ENCODE results near the gene CC2D2A. TPM values are rescaled to one million over a fixed set of nuclear protein-coding genes. Genes with fewer than 3 reads are reported as not detected.

CC2D2A gene
- total RNA-seq, 6 donors from 2014 or later = 16.3 to 47.4 (median 25.1) TPM

DNA sequence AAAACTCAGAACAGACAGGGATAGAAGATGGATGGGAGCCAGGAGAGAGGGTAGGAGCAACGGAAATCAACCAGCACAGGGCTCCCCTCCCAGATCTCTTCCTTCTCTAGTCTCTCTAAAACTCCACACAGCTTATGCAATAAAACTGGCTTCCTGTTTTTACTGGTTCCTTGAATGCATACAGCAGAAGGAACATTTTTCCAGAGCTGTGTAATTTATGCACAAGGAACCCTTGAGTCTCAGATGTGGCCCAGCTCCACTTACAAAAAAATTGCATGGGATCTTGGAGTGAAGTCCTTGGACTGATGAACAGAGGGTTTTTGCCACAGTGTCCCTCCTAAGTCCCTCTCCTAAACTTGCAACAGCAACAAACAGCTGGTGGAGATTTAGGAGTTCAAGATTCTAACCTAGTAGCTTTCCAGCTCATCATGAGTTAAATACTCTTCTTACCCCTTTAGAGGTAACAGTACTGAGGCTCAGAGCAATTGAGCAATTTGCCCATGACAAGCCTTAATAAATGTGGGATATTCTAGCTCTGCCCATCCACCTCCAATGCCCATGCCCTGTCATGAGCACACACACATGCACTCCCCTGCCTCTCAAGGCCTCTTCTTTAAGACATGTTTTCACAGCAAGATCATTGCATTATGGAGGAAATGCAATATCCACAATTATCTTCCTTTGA, 18.4 kb upstream of the CC2D2A start:
- TF ChIP-seq, protein P1, sequence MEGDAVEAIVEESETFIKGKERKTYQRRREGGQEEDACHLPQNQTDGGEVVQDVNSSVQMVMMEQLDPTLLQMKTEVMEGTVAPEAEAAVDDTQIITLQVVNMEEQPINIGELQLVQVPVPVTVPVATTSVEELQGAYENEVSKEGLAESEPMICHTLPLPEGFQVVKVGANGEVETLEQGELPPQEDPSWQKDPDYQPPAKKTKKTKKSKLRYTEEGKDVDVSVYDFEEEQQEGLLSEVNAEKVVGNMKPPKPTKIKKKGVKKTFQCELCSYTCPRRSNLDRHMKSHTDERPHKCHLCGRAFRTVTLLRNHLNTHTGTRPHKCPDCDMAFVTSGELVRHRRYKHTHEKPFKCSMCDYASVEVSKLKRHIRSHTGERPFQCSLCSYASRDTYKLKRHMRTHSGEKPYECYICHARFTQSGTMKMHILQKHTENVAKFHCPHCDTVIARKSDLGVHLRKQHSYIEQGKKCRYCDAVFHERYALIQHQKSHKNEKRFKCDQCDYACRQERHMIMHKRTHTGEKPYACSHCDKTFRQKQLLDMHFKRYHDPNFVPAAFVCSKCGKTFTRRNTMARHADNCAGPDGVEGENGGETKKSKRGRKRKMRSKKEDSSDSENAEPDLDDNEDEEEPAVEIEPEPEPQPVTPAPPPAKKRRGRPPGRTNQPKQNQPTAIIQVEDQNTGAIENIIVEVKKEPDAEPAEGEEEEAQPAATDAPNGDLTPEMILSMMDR (IDR thresholded peaks at IDR 0.05) = no peak
- DNase-seq (no peak), ATAC-seq (ENCODE audit: low FRiP score in 2 of 2) (peak in 1 of 2 donors; percentile 65)
- Histone ChIP-seq H3K36me3 (no peaks in the 10 kb centered on the region), H3K4me1 (peaks cover 9 to 27% (median 14%) of the 10 kb centered on the region in 4 donors), H3K4me3 (no peak overlapping the region), H3K27ac (peak overlapping the region in 2 of 4 donors; percentile 13 to 45), H3K9me3 (no peaks in the 10 kb centered on the region), H3K27me3 (no peaks in the 10 kb centered on the region)
- WGBS, 2 donors = 13 to 19% methylated on average over 1 of the region's 1 CpG

DNA sequence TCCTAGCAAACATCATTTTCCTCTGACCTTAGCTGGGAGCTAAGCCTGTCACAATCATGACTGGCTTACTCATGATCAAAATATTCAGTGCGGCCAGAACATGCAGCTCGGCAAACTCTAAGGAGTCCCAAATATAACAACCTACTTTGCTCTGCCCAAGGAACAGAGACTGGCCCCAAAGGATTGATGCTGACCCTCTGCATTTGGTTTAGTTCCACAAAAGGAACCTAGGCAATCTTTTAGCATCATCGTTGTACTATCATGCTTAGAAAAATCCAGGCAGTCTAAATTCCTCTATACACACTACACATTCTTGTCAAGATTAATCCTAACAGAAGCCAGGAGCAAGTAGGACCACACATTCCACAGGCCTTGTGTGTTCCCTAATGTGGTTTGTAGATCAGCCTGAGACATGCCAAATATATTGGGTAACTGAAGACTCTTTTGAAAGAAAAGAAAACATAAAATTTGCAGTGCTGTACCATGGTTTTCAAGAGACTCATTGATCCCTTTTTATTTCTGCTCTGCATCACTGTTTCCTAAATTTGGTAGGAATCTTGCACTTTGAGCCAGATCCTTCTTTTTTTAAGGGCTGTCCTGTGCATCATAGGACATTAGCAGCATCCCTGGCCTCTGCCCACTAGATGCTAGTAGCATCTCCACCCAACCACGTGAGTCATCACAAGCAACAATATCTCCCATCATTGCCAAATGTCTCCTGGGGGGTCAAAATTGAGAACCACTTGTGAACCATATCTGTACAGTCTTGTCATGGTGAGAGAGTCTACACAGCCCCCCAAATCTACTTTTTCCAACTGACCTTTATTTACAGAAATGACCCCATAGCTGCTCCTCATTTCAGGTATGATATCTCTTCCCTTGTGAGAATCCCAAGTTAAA, 17.6 kb upstream of the CC2D2A start:
- DNase-seq (no peak), ATAC-seq (ENCODE audit: low FRiP score in 2 of 2) (peak; percentile 56 to 86)
- H3K4me1 ChIP-seq = peaks cover 9 to 27% (median 15%) of the 10 kb centered on the region in 4 donors
- WGBS, 2 donors = 59 to 68% methylated on average over 4 of the region's 4 CpGs
- H3K4me3 ChIP-seq = no peak overlapping the region
- H3K27ac ChIP-seq = peak overlapping the region in 2 of 4 donors; percentile 13 to 55
- no peaks in the 10 kb centered on the region for H3K36me3 ChIP-seq
- no peaks in the 10 kb centered on the region for H3K27me3 ChIP-seq
- TF ChIP-seq POLR2AphosphoS5 (IDR thresholded peaks at IDR 0.05) = no peak
- TF ChIP-seq, protein P1 (IDR thresholded peaks at IDR 0.05) = no peak
- no peak for TF ChIP-seq POLR2A (IDR thresholded peaks at IDR 0.05)
- TF ChIP-seq EP300 (IDR thresholded peaks at IDR 0.05) = no peak
- H3K9me3 ChIP-seq = no peaks in the 10 kb centered on the region

DNA sequence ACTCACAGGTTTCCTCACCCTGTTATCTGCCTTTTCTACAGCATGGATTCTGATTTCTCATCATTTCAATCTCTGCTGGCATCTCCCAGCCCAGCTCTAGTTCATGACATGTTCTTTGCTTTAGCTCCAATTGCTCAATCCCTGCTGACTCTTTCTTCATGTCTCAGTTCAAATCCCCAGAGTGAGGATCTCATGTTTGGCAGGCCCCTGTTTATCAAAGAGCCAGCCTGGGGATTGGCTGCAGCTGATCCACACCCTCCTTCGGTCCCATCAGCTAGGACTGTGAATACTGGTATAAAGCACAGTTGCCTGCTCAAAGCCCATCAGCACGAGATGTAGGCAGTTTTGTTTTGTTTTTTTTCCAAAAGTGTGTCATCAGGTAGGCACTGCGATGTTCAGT, 14.4 kb upstream of the CC2D2A start:
- TF ChIP-seq, protein P1 (IDR thresholded peaks at IDR 0.05) = no peak
- no peak for TF ChIP-seq POLR2A (IDR thresholded peaks at IDR 0.05)
- TF ChIP-seq EP300 (IDR thresholded peaks at IDR 0.05) = no peak
- TF ChIP-seq POLR2AphosphoS5 (IDR thresholded peaks at IDR 0.05) = peak; percentile 21 to 49
- H3K27ac ChIP-seq = peak overlapping the region in 3 of 4 donors; percentile 48 to 63 (median 56)
- peaks cover 9 to 30% (median 17%) of the 10 kb centered on the region in 4 donors for H3K4me1 ChIP-seq
- H3K36me3 ChIP-seq = no peaks in the 10 kb centered on the region
- no peaks in the 10 kb centered on the region for H3K27me3 ChIP-seq
- H3K9me3 ChIP-seq = no peaks in the 10 kb centered on the region
- no peak overlapping the region for H3K4me3 ChIP-seq
- 72 to 75% methylated on average over 3 of the region's 3 CpGs for WGBS, 2 donors
- ATAC-seq (ENCODE audit: low FRiP score in 2 of 2) (peak in 1 of 2 donors; percentile 65), DNase-seq (peak in 1 of 2 donors; percentile 23)

DNA sequence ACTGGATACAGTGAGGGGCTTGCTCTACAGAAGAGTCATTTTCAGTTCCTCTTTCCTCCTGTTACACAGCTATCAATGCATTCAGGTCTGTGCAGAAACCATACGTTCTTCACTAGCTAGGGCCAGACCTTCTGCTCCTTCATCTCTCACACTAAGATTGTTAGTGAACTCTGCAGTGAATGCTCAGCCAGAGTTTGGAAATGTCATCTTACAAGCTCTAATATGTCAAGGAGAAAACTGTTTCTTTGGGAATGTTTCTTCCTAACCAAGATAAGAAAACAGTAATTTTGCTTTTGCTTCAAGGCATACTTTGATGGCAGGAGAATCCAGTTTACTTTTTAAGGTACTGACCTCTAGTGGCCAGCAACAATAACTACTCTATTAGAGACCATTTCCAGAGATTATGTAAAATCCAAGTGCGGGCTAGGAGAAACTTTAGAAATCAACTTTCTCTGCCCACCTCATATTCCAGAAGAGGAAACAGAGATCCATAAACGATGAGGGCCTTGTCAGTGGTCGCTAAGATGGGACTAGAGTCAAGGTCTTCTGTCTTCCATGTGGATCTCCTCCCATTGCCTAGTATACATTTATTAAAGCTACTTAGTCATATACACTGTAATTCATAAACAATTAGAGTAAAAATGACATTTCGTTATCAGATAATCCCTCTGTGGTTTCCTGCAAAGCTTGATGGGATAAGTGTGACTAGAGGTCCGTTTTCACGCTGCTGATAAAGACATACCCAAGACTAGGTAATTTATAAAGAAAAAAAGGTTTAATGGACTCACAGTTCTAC, 12.1 kb upstream of the CC2D2A start:
- peak; percentile 52 to 87 for ATAC-seq (ENCODE audit: low FRiP score in 2 of 2)
- Histone ChIP-seq H3K4me1 (peaks cover 4 to 14% (median 6%) of the 10 kb centered on the region in 4 donors), H3K9me3 (no peaks in the 10 kb centered on the region), H3K27me3 (no peaks in the 10 kb centered on the region), H3K4me3 (no peak overlapping the region), H3K36me3 (no peaks in the 10 kb centered on the region), H3K27ac (peak overlapping the region in 3 of 4 donors; percentile 16 to 66 (median 40))
- DNase-seq = no peak
- TF ChIP-seq, protein P1 (IDR thresholded peaks at IDR 0.05) = peak; percentile 47 to 79 (median 75)
- TF ChIP-seq POLR2A (IDR thresholded peaks at IDR 0.05) = no peak
- 27% methylated on average over 7 of the region's 7 CpGs for WGBS, 2 donors
